Trophoblast cell (in vitro differentiated cells and primary cell): Measurements from ENCODE around the gene UBE2H.
A peak's percentile ranks its signal among the peaks of the same experiment; 100 is the strongest.

ENCODE experiments used
- DNase-seq, 2 donors: peaks; one replicate each; pipeline ENCODE4 v3.0.0-alpha.2; 2016
- H2AFZ ChIP-seq: 2 replicates; pipeline ENCODE4 v1.6.1; 2013; ENCODE audit warnings: low read length, moderate library complexity, mild to moderate bottlenecking; ENCODE audit not compliant: insufficient read depth, poor library complexity
- H2AK5ac ChIP-seq: 2 replicates; pipeline ENCODE4 v1.6.1; 2013; ENCODE audit warnings: mild to moderate bottlenecking, low read length
- H2BK120ac ChIP-seq: 2 replicates; pipeline ENCODE4 v1.6.1; 2013; ENCODE audit warnings: low read length, mild to moderate bottlenecking, moderate library complexity; ENCODE audit not compliant: insufficient read depth, poor library complexity
- H2BK12ac ChIP-seq: 2 replicates; pipeline ENCODE4 v1.6.1; 2013; ENCODE audit warnings: mild to moderate bottlenecking, low read length, moderate library complexity
- H2BK5ac ChIP-seq: 2 replicates; pipeline ENCODE4 v1.6.1; 2013; ENCODE audit warnings: low read length, low read depth, moderate library complexity, mild to moderate bottlenecking; ENCODE audit not compliant: poor library complexity
- H3K14ac ChIP-seq: 2 replicates; pipeline ENCODE4 v1.6.1; 2013; ENCODE audit warnings: mild to moderate bottlenecking, low read length
- H3K18ac ChIP-seq: 2 replicates; pipeline ENCODE4 v1.6.1; 2013; ENCODE audit warnings: mild to moderate bottlenecking, low read length
- H3K23ac ChIP-seq: 2 replicates; pipeline ENCODE4 v1.6.1; 2013; ENCODE audit warnings: low read length
- H3K27ac ChIP-seq: 2 replicates; pipeline ENCODE4 v1.5.1; 2013; ENCODE audit warnings: low read depth, mild to moderate bottlenecking, inconsistent platforms, low read length, moderate library complexity
- H3K27me3 ChIP-seq: 2 replicates; pipeline ENCODE4 v1.6.1; 2013; ENCODE audit warnings: inconsistent platforms, mild to moderate bottlenecking, low read length, moderate library complexity; ENCODE audit not compliant: insufficient read depth
- H3K36me3 ChIP-seq, 2 experiments: 1 replicate in 1 of 2; 2 replicates in 1 of 2; pipeline ENCODE4 v1.6.1; 2013; ENCODE audit warnings: low read length in 2 of 2, mild to moderate bottlenecking in 2 of 2, moderate library complexity in 1 of 2; ENCODE audit not compliant: insufficient read depth in 2 of 2, control insufficient read depth in 1 of 2
- H3K4ac ChIP-seq: 2 replicates; pipeline ENCODE4 v1.6.1; 2013; ENCODE audit warnings: low read depth, mild to moderate bottlenecking, low read length, moderate library complexity
- H3K4me1 ChIP-seq, 2 experiments: 1 replicate in 1 of 2; 2 replicates in 1 of 2; pipeline ENCODE4 v1.6.1; 2013; ENCODE audit warnings: low read length in 2 of 2, mild to moderate bottlenecking in 2 of 2, moderate library complexity in 1 of 2; ENCODE audit not compliant: insufficient read depth in 2 of 2, control insufficient read depth in 1 of 2
- H3K4me2 ChIP-seq: 2 replicates; pipeline ENCODE4 v1.6.1; 2013; ENCODE audit warnings: inconsistent platforms, mild to moderate bottlenecking, low read length, moderate library complexity
- H3K4me3 ChIP-seq: 2 replicates; pipeline ENCODE4 v1.5.1; 2013; ENCODE audit warnings: mild to moderate bottlenecking, low read depth, low read length, inconsistent platforms
- H3K79me1 ChIP-seq: one replicate; pipeline ENCODE4 v1.6.1; 2013; ENCODE audit warnings: low read length
- H3K79me2 ChIP-seq: 2 replicates; pipeline ENCODE4 v1.6.1; 2013; ENCODE audit warnings: low read length, mild to moderate bottlenecking; ENCODE audit not compliant: control insufficient read depth, insufficient read depth, poor library complexity
- H3K9ac ChIP-seq: 2 replicates; pipeline ENCODE4 v1.6.1; 2013; ENCODE audit warnings: mild to moderate bottlenecking, low read length
- H3K9me3 ChIP-seq: 2 replicates; pipeline ENCODE4 v1.6.1; 2013; ENCODE audit warnings: low read depth, mild to moderate bottlenecking, control low read depth, inconsistent platforms, low read length; ENCODE audit not compliant: insufficient read depth
- H4K12ac ChIP-seq: 2 replicates; pipeline ENCODE4 v1.6.1; 2013; ENCODE audit warnings: low read depth, mild to moderate bottlenecking, low read length, moderate library complexity
- H4K8ac ChIP-seq: 2 replicates; pipeline ENCODE4 v1.6.1; 2013; ENCODE audit warnings: low read depth, mild to moderate bottlenecking, low read length, moderate library complexity
- H4K91ac ChIP-seq: one replicate; pipeline ENCODE4 v1.6.1; 2013; ENCODE audit warnings: low read depth, mild to moderate bottlenecking, low read length, moderate library complexity
- WGBS: extraction: QIAGEN DNeasy Blood & Tissue Kit; methylation state at CpG from one replicate; pipeline ENCODE4 v1.1.7; 2013; ENCODE audit warnings: missing lambda C conversion rate; ENCODE audit not compliant: insufficient read length, insufficient coverage; ENCODE audit errors: extremely low coverage; 5-methylcytosine and 5-hydroxymethylcytosine counted together

The UBE2H gene

DNA sequence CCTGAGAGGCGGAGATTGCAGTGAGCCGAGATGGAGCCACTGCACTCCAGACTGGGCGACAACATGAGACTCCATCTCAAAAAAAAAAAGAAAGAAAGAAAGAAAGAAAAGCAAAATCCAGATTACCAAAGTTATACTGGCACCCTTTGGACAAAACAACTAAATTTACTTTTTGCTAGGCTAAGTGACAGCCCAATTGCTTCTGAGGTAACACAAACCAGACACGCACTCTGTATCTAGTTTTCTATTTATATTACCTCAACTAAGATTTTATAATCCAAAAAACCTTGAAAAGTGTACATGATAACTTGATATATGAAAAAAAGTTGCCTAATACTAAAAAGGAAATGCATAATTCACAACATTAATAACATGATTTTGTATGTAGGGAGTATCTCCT, 12.9 kb downstream of the UBE2H start:
- Histone ChIP-seq H3K27me3 (no peaks in the 10 kb centered on the region), H2BK120ac (no peak overlapping the region), H3K9me3 (no peaks in the 10 kb centered on the region), H3K36me3 (peaks cover 14 to 15% of the 10 kb centered on the region in 2 experiments), H2AK5ac (no peak overlapping the region), H3K4ac (no peak overlapping the region), H3K23ac (no peak overlapping the region), H2BK5ac (no peak overlapping the region), H3K18ac (no peak overlapping the region), H3K79me2 (peaks cover 3% of the 10 kb centered on the region), H3K9ac (no peak overlapping the region), H2BK12ac (no peak overlapping the region), H4K8ac (no peak overlapping the region), H3K79me1 (no peaks in the 10 kb centered on the region), H3K14ac (no peak overlapping the region), H4K91ac (no peak overlapping the region), H4K12ac (no peak overlapping the region), H3K27ac (no peak overlapping the region), H3K4me2 (no peak overlapping the region), H2AFZ (no peak overlapping the region), H3K4me3 (no peak overlapping the region), H3K4me1 (peaks cover 0 to 3% of the 10 kb centered on the region in 2 experiments)
- no CpG with 5 or more reads among the region's 4 CpGs for WGBS
- DNase-seq = no peak

DNA sequence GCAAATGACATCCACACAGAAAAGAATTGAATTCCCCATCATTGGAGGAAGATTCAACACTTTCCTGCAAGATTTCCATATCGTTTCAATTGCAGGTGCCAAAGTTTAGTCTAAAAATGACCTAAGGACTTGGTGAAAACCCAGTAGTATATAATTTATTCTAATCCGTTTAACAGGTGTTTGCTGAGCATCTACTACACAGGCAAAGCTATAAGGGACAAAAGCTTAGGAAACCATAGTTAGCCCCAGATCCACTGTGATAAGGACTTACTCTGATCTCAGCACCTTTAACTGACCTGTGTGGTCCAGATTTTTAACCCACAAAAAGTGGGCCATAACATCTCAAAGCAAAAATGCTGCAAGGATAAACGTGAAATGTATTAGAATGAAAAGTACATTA, 19.1 kb downstream of the UBE2H start:
- H3K18ac ChIP-seq = no peak overlapping the region
- peaks cover 7 to 23% of the 10 kb centered on the region in 2 experiments for H3K36me3 ChIP-seq
- H2BK12ac ChIP-seq = no peak overlapping the region
- H3K14ac ChIP-seq = no peak overlapping the region
- no peaks in the 10 kb centered on the region for H3K9me3 ChIP-seq
- H3K27me3 ChIP-seq = no peaks in the 10 kb centered on the region
- no peak overlapping the region for H2AK5ac ChIP-seq
- no CpG with 5 or more reads among the region's 3 CpGs for WGBS
- no peak overlapping the region for H4K8ac ChIP-seq
- H3K4me1 ChIP-seq = no peaks in the 10 kb centered on the region
- H2AFZ ChIP-seq = no peak overlapping the region
- DNase-seq = no peak
- no peak overlapping the region for H4K91ac ChIP-seq
- H3K23ac ChIP-seq = no peak overlapping the region
- no peaks in the 10 kb centered on the region for H3K79me1 ChIP-seq
- H2BK120ac ChIP-seq = no peak overlapping the region
- H3K4me3 ChIP-seq = no peak overlapping the region
- no peak overlapping the region for H4K12ac ChIP-seq
- no peak overlapping the region for H3K9ac ChIP-seq
- no peak overlapping the region for H3K27ac ChIP-seq
- H3K4me2 ChIP-seq = no peak overlapping the region
- H2BK5ac ChIP-seq = no peak overlapping the region
- H3K4ac ChIP-seq = no peak overlapping the region
- no peaks in the 10 kb centered on the region for H3K79me2 ChIP-seq

DNA sequence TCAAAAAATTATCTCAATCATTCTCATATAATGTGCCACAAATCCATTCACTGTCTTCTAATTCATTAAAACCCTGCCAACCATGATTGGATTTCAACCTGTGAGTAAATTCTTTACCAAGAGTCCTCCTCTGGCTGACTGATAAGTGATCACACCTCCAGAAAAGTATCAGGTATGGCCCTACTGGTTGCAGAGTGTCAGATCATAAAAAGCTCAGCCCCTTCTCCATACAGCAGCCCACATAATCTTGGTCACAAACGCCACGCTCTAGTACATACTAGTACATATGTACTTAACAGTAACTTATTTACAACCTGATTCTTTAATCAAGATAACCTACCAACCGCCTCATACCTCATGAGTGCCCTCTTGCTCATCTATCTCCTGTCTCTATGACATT, 26.1 kb downstream of the UBE2H start:
- Histone ChIP-seq H4K8ac (no peak overlapping the region), H3K23ac (no peak overlapping the region), H3K14ac (no peak overlapping the region), H2AFZ (no peak overlapping the region), H4K12ac (no peak overlapping the region), H3K4me1 (no peaks in the 10 kb centered on the region), H3K4ac (peak overlapping the region; percentile 62), H2BK120ac (no peak overlapping the region), H2AK5ac (no peak overlapping the region), H3K4me3 (no peak overlapping the region), H2BK5ac (no peak overlapping the region), H3K79me1 (no peaks in the 10 kb centered on the region), H3K27me3 (no peaks in the 10 kb centered on the region), H4K91ac (no peak overlapping the region), H3K9ac (no peak overlapping the region), H3K4me2 (no peak overlapping the region), H3K18ac (no peak overlapping the region), H2BK12ac (no peak overlapping the region), H3K36me3 (peaks cover 3 to 19% of the 10 kb centered on the region in 2 experiments), H3K9me3 (no peaks in the 10 kb centered on the region), H3K27ac (no peak overlapping the region), H3K79me2 (no peaks in the 10 kb centered on the region)
- no CpG with 5 or more reads among the region's 3 CpGs for WGBS
- no peak for DNase-seq

DNA sequence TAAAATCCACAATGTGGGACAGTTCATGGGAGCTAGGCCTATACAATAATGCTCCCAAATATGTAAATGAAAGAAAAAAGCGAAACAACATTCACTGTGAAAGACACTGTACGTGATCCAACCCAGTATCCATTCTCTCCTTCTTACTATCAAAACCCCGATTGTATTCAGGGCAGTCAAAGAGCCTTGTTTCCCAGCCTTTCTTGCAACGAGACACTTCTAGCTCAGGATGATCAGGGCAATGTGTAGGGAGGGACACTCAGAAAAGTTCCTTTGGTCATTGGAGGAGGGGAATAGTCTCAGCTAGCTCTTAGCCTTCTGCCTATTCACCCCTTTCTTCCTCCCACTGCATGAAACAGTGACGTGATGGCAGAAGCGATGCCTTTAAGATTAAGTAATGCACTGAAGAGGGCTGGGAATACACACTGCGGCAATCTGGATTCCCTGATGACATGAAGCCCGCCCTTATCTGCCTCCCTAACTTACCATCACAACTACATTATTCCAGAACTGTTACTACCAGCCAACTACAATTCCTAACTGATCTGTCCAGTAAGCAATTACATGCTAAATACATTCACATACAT, 27.3 kb downstream of the UBE2H start:
- H3K4ac ChIP-seq = no peak overlapping the region
- no peaks in the 10 kb centered on the region for H3K9me3 ChIP-seq
- DNase-seq = peak in 1 of 2 donors; percentile 22
- no peak overlapping the region for H2AK5ac ChIP-seq
- H4K12ac ChIP-seq = no peak overlapping the region
- H3K79me1 ChIP-seq = no peaks in the 10 kb centered on the region
- no peak overlapping the region for H3K14ac ChIP-seq
- H3K79me2 ChIP-seq = no peaks in the 10 kb centered on the region
- H3K4me1 ChIP-seq = no peaks in the 10 kb centered on the region
- no peak overlapping the region for H2BK120ac ChIP-seq
- no peak overlapping the region for H3K4me3 ChIP-seq
- H3K23ac ChIP-seq = no peak overlapping the region
- H4K8ac ChIP-seq = no peak overlapping the region
- H3K27me3 ChIP-seq = no peaks in the 10 kb centered on the region
- peaks cover 4 to 18% of the 10 kb centered on the region in 2 experiments for H3K36me3 ChIP-seq
- H3K9ac ChIP-seq = no peak overlapping the region
- H4K91ac ChIP-seq = no peak overlapping the region
- no peak overlapping the region for H3K27ac ChIP-seq
- H3K18ac ChIP-seq = no peak overlapping the region
- H2BK5ac ChIP-seq = no peak overlapping the region
- no CpG with 5 or more reads among the region's 8 CpGs for WGBS
- H2AFZ ChIP-seq = no peak overlapping the region
- no peak overlapping the region for H3K4me2 ChIP-seq
- no peak overlapping the region for H2BK12ac ChIP-seq
